HFF-Myc (cell line): ENCODE measurements around the gene RRN3.
"Not testable (repeated sequence)": the region's sequence is repeated elsewhere in the genome, so short reads cannot be mapped to it uniquely, and the experiment has no call there.

Source experiments
- DNase-seq: peaks from one replicate; pipeline ENCODE4 v3.0.0-alpha.2; 2011; ENCODE audit warnings: low read depth; ENCODE audit errors: extremely low read depth
- H3K4me3 ChIP-seq: replicated peaks from 2 replicates; pipeline ENCODE4 v1.5.1; 2011; ENCODE audit warnings: low read depth, mild to moderate bottlenecking, control low read depth, low read length
- CTCF ChIP-seq: IDR thresholded peaks from 2 replicates; pipeline ENCODE4 v1.5.1; 2012; ENCODE audit warnings: mild to moderate bottlenecking, low read depth, low read length, control low read depth; ENCODE audit errors: missing control alignments

Gene RRN3

GRCh38 chr16:15127641-15128425, 33.8 kb upstream of the RRN3 start:
- DNase-seq, H3K4me3 ChIP-seq: not testable (repeated sequence)

- DNase-seq, H3K4me3 ChIP-seq: not testable (repeated sequence)
Measured at GRCh38 chr16:15100372-15100987, 6.4 kb upstream of the RRN3 start.

GRCh38 chr16:15099366-15099909, 5.4 kb upstream of the RRN3 start:
- H3K4me3 ChIP-seq, DNase-seq: not testable (repeated sequence)

GRCh38 chr16:15096583-15096972, 2.5 kb upstream of the RRN3 start:
- not testable (repeated sequence) for DNase-seq, H3K4me3 ChIP-seq

GRCh38 chr16:15093571-15093954, 509 bp downstream of the RRN3 start:
- DNase-seq: not testable (repeated sequence)
- H3K4me3 ChIP-seq: peak overlapping the region; percentile 67

GRCh38 chr16:15090663-15091269, 3.3 kb downstream of the RRN3 start:
- H3K4me3 ChIP-seq, DNase-seq: not testable (repeated sequence)

GRCh38 chr16:15082788-15083187, 11.3 kb downstream of the RRN3 start:
- not testable (repeated sequence) for H3K4me3 ChIP-seq, DNase-seq

GRCh38 chr16:15080883-15081282, 13.2 kb downstream of the RRN3 start:
- H3K4me3 ChIP-seq, DNase-seq: not testable (repeated sequence)

- DNase-seq, H3K4me3 ChIP-seq: not testable (repeated sequence)
Measured at GRCh38 chr16:15076161-15076560, 17.9 kb downstream of the RRN3 start.

GRCh38 chr16:15073101-15073500, 21.0 kb downstream of the RRN3 start:
- no peak for DNase-seq
- no peak for TF ChIP-seq CTCF
- no peak overlapping the region for H3K4me3 ChIP-seq

GRCh38 chr16:15071916-15072769, 21.9 kb downstream of the RRN3 start:
- peak; percentile 26 for TF ChIP-seq CTCF
- DNase-seq, H3K4me3 ChIP-seq: not testable (repeated sequence)

GRCh38 chr16:15071013-15071412, 23.1 kb downstream of the RRN3 start:
- DNase-seq, H3K4me3 ChIP-seq: not testable (repeated sequence)

- DNase-seq, H3K4me3 ChIP-seq: not testable (repeated sequence)
Measured at GRCh38 chr16:15066690-15067089, 27.4 kb downstream of the RRN3 start.

GRCh38 chr16:15065961-15066360, 28.1 kb downstream of the RRN3 start:
- not testable (repeated sequence) for DNase-seq

GRCh38 chr16:15062085-15062810, 31.8 kb downstream of the RRN3 start:
- H3K4me3 ChIP-seq, DNase-seq: not testable (repeated sequence)

More at GRCh38 chr16:15065961-15066360, 28.1 kb downstream of the RRN3 start:
- H3K4me3 ChIP-seq: not testable (repeated sequence)
